ENCODE data around the gene GRIK4.
A peak's percentile ranks its signal among the peaks of the same experiment; 100 is the strongest.

GRIK4 gene

DNA sequence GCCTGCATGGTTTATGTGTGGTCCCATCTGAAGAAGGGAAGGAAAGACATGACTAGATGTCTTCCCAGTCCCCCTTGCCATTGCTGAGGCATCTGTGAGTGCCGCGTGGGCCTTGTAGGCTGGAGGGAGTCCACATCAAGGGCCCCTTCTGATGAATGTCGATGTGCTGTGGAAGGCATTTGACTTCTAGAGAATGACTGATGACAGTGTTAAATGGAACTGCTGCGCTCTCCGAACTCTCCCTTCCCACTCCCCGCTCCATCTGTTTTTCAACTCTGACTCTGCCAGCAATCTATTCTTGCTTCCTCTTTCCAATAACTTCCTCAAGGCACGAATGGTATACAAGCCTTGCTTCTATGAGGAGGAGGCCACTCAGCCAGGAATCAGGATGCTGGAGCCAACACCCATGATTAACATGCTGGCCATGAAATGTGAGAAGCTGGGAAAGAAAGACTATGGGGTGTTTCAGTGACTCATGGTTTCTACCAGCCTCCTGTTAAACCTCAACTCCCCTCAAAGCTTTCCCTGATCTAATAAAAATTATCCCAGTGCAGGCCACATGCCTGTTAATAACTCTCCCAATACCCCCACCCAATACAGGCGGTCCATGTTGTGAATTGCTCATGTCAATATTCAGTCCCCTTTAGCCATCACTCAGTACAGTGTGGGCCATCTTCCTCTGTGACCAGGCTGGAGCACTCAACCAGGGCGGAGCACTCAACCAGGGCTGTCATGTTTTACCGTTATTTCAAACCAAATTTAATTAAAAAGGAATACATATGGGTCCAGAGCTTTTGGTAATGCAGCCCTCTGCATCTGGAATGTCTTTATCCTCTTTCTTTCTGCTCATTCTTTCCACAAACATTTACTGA, 466.0 kb downstream of the GRIK4 start:
- no peak for DNase-seq (ENCODE audit: low read depth)
- no peak overlapping the region for H3K4me3 ChIP-seq (ENCODE audit: low read depth, low read length)
- TF ChIP-seq, protein P1, sequence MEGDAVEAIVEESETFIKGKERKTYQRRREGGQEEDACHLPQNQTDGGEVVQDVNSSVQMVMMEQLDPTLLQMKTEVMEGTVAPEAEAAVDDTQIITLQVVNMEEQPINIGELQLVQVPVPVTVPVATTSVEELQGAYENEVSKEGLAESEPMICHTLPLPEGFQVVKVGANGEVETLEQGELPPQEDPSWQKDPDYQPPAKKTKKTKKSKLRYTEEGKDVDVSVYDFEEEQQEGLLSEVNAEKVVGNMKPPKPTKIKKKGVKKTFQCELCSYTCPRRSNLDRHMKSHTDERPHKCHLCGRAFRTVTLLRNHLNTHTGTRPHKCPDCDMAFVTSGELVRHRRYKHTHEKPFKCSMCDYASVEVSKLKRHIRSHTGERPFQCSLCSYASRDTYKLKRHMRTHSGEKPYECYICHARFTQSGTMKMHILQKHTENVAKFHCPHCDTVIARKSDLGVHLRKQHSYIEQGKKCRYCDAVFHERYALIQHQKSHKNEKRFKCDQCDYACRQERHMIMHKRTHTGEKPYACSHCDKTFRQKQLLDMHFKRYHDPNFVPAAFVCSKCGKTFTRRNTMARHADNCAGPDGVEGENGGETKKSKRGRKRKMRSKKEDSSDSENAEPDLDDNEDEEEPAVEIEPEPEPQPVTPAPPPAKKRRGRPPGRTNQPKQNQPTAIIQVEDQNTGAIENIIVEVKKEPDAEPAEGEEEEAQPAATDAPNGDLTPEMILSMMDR (conservative IDR thresholded peaks at IDR 0.05; ENCODE audit: low read depth, low read length), result no peak

DNA sequence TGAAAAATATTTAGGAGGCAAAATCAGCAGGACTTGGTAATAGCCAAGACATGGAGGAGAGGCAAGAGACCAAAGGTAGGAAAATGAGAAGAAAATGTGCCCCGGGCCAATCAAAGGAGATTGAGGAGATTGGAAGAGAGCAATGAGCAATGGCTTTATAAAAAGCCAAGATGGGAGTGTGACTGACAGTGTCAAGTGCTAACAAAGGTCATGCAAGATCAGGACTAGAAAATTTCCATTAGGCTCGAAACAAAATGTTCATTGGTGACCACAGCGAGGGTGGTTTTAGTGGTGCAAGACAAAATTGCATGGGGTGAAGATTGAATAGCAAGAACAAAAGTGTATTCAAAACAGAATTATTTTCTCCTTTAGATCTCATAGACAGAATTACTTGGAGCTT, 467.2 kb downstream of the GRIK4 start:
- TF ChIP-seq, protein P1 (conservative IDR thresholded peaks at IDR 0.05; ENCODE audit: low read depth, low read length), result no peak
- no peak overlapping the region for H3K4me3 ChIP-seq (ENCODE audit: low read depth, low read length)
- no peak for DNase-seq (ENCODE audit: low read depth)

- DNase-seq (ENCODE audit: low read depth), result peak; percentile 45
- H3K4me3 ChIP-seq (ENCODE audit: low read depth, low read length), result peak overlapping the region; percentile 46
- TF ChIP-seq, protein P1 (conservative IDR thresholded peaks at IDR 0.05; ENCODE audit: low read depth, low read length), result no peak
Observed at GRCh38 chr11:120985718-120986569, 474.4 kb downstream of the GRIK4 start.

DNA sequence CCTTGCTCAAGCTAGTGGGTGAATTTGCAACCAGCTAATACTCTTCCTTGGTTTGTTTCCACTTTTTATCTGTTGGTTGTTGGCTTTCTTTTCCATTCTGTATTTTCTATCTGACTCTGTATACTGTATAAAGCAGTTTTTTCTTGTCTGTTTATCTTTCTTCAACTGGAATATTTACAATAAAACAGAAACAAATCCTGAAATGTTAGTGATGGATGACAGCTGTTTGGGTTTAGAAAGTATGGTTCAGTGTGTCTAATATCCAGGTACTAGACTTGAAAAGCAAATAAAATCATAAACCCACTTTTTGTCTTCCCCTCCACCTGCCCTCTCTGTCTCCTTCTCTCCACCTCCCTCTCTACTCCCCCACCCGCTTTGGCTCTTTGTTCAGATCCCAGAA, 477.1 kb downstream of the GRIK4 start:
- H3K4me3 ChIP-seq (ENCODE audit: low read depth, low read length), result no peak overlapping the region
- DNase-seq (ENCODE audit: low read depth), result no peak
- TF ChIP-seq, protein P1 (conservative IDR thresholded peaks at IDR 0.05; ENCODE audit: low read depth, low read length), result no peak

DNA sequence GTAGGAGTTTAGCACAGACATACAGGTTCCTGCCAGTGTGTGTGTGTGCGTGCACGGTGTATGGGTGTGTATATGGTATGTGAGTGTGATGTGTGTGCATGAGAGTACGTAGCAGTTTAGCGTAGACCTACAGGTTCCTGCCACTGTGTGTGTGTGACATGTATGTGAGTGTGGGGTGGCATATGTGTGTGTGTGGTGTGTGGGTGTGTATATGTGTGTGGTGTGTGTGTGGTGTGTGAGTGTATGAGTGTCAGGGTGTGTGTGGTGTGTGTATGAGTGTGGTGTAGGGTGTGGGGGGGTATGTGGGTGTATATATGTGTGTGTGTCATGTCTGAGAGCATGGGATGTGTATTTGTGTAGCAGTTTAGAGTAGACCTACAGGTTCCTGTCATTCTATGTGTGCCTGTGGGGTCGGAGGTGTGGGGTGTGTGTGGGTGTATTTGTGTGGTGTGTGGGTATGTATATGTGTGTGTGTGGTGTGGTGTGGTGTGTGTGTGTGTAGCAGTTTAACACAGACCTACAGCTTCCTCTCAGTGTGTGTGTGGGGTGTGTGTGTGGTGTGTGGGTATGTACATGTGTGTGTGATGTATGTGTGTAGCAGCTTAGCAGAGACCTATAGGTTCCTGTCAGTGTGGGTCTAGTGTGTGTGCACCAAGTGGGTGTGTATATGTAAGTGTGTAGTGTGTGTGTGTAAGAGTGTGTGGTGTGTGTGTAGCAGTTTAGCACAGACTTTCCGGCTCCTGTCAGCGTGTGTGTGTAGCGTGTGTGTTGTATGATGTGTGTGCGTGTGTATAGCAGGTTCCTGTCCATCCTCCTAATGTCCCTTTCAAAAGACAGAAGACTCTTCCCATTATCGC, 480.5 kb downstream of the GRIK4 start:
- TF ChIP-seq, protein P1 (conservative IDR thresholded peaks at IDR 0.05; ENCODE audit: low read depth, low read length), result no peak
- no peak for DNase-seq (ENCODE audit: low read depth)
- H3K4me3 ChIP-seq (ENCODE audit: low read depth, low read length), result no peak overlapping the region

GRCh38 chr11:120994091-120994859, 482.7 kb downstream of the GRIK4 start:
- TF ChIP-seq, protein P1 (conservative IDR thresholded peaks at IDR 0.05; ENCODE audit: low read depth, low read length), result no peak
- no peak for DNase-seq (ENCODE audit: low read depth)
- H3K4me3 ChIP-seq (ENCODE audit: low read depth, low read length), result no peak overlapping the region

All from choroid plexus epithelial cell (primary cell).